NCI-H2171 (cell line): ENCODE results near the gene OPA1.

Experiments
- DNase-seq: peaks from one replicate; lab custom pipeline; 2025; lab: John Stamatoyannopoulos, UW

OPA1 gene

GRCh38 chr3:193648542-193649076 is 55.6 kb downstream of the OPA1 start:
- DNase-seq: no peak

- DNase-seq: no peak
Observed at GRCh38 chr3:193650585-193650984, 57.6 kb downstream of the OPA1 start.

GRCh38 chr3:193655831-193656433 is 62.9 kb downstream of the OPA1 start:
- DNase-seq: no peak

DNA sequence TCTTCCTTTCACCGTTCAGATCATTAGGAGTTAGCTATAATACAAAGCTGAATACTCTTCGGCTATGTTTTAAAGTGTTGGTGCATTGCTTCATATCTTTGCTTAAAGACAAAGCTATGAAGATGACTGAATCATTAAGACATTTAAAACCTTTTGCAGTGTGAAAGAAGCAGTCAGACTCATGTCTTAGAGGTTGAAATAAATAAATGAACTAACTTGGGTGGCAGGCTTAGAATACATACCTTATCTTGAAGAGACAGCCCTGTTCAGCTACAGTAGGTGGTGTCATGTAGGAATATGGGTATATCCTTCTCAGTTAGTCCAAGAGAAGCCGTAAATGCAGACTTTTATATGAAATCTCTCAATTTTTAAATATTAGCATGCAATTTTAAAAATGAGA is 63.4 kb downstream of the OPA1 start:
- DNase-seq: no peak

- DNase-seq: no peak
Observed at GRCh38 chr3:193656878-193657282, 63.9 kb downstream of the OPA1 start.

DNA sequence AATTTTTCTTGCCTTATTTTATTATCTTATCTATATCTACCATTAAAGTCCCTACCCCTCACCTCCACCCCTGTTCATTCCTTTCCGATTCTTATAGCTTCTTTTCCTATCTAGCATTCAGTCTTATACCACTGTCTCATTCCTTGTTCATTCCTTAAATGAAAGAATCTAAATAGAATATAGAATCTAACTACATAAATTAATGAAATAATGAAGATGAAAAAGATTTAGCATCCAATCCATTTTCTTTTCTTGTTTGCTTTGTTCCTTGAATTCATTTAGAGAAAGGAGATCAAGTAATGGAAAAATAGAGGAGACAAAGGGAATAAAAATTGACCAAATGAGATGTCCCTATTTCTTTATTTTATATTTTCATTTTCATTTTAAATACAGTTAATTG is 67.2 kb downstream of the OPA1 start:
- no peak for DNase-seq

DNA sequence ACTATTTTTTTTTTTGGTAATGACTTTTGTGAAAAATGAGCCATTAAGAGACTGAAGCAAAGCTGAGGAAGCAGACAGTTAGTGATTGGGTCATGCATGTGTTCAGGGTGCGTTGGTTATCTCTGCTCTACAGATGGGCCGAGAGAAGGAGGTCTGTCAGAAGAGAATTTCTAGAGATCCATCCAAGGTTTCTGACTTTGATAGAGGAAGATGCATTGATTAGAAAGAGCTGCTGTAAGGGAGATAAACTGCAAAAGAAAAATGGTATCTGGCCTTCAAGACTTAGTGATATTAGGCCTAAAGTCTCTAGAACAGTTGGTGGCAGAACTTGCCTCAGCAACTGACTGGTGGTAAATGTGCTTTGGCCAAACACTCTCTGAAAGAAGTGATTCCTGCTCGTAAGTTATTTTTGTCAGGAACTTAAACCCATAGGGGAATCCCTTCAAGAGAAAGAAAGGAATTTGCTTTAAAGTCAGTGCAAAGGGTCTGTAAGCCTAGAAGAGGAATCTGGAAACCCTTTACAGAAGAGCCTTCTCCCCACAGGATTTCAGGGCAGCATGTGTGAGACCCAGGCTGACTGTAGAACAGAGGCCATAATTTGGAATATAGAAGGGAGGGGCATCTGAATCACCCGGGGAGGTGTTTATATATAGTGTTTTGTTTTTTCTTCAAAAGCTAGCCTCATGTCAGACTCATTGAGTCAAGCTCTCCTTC is 67.8 kb downstream of the OPA1 start:
- DNase-seq: no peak

DNA sequence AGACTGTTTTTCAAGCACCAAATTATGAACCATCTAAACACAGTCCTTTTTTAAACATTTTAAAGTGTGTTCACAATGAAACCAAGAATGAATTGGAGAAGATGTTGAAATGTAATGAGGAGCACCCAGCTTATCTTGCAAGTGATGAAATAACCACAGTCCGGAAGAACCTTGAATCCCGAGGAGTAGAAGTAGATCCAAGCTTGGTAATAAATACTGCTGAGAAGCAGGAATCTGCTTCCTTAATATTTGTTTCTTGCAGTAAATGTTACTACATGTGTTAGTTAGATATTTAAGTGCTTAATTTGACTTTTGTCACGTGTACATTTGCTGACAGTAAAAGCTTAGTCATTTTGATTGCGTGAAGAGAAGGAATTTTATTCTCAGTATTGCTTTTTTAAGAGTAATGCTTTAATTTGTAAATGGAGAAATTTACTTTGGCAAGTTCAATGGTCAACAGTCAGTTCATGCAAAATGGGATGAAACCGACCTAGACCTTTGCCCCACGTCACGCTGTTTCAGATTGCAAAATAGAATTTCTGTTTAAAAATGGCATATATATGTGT is 69.8 kb downstream of the OPA1 start:
- DNase-seq: no peak

DNA sequence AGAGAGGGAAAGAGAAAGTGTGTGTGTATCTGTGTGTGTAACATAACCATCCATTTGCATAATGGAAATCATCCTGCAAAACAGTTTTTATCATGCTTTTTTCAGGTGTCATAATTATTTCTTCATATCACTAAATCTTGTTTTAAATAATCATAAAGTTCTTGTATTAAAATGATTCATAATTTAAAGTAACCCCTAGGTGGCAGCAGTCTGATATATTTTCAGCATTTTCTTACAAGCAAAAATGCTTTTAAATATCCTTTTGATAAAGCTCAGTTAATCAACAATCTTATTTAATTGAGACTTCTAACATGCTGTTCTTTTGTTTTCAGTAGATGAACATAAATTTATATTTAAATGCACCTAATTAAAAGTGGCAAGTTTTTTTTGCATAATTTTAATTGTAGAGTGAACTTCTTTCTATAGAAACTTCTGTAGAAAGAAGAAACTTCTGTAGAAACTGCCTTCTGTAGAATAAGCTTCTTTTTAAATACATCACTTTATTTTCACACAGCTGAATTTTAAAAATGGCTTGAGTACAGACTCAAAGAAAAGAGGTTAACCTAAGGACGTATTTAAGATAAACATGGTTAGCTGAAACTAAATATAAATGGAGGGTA is 72.5 kb downstream of the OPA1 start:
- peak; percentile 24 for DNase-seq

DNA sequence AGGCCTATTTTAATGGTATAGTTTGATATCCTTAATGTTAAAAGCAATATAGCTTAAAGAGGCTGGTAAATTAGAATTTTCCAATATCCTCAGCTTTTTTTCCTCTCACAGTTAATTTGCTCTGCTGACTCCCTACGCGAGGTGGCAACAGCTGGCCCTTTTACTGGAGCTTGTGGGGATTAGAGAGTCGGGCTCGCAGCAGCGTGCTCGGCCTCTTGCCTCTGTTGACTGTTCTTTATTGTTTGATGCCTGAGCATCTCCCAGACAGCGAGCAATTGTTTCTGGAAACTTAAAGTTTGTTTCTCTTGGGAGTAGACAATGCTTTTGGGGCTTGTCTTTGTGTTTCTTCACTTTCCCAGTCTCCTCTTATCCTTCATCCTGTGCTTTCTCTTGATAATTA is 80.8 kb downstream of the OPA1 start:
- DNase-seq: peak; percentile 42

DNA sequence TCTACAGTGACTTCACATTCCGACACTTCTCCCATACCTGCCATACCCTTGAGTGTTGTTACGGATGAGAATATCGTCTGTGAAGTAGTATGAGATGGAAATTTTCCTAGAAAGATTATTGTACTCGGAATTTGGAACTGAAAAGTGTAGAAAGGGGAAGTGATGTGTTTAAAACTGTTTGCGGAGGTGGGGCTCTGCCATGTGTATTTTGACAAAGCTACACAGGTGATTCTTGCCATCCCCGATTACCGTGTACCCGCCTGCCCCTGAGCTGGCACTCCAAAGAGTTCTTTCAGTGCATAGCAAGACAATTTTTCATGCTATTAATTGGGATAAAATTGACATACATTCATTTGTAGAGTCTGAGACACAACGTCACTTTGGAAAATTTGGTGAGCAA is 81.7 kb downstream of the OPA1 start:
- no peak for DNase-seq

GRCh38 chr3:193677734-193678133 is 84.7 kb downstream of the OPA1 start:
- no peak for DNase-seq

- no peak for DNase-seq
Observed at GRCh38 chr3:193680220-193680619, 87.2 kb downstream of the OPA1 start.

DNA sequence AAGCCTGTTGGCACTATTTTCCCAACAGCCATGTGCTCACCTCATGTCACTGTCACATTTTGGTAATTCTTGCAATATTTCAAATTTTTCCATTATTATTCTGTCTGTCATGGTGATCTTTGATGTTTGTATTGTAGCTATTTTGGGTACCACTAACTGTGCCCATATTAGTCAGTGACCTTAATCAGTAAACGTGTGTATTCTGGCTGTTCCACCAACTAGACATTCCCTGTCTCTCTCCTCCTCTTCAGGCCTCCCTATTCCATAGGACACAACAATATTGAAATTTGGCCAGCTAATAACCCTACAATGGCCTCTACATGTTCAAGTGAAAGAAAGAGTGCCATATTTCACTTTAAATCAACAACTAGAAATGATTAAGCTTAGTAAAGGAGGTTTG is 88.6 kb downstream of the OPA1 start:
- no peak for DNase-seq

- DNase-seq: no peak
Observed at GRCh38 chr3:193686665-193687483, 93.9 kb downstream of the OPA1 start.

DNA sequence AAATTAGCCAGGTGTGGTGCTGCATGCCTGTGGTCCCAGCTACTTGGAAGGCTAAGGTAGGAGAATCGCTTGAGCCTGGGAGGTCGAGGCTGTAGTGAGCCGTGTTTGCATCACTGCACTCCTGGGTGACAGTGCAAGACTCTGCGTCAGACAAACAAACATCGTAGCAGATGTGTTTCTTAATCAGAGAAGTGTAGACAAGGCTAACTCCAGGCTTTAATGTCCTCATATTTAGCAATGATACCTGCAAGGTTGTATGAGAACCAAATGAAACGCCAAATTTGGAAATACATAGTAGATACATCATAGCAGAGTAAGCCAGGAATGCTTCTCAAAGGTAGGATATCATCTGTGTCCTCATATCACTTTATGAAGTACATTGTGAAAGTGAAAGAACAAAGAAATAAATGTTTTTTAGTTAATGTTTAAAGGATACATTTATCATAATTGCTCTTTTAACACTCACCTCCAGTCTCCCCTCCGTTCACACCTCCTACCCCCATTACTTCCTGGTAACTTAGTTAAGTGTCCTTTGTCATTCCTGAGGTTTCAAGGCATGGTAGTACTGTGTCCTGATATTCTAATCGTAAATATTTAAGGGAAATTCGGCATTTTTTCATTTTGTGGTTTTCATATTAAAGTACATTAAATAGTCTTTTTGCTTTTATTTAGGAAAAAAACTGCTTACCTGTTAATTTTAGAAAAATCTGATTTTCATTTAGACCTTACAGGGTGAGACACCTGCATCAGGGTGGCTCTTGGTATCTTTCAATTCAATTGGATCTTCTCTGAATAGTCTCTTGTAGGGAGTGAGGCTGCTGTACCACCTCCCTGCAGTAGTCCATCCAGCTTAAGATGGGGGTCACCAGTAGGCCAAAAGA is 96.1 kb downstream of the OPA1 start:
- DNase-seq: no peak

DNA sequence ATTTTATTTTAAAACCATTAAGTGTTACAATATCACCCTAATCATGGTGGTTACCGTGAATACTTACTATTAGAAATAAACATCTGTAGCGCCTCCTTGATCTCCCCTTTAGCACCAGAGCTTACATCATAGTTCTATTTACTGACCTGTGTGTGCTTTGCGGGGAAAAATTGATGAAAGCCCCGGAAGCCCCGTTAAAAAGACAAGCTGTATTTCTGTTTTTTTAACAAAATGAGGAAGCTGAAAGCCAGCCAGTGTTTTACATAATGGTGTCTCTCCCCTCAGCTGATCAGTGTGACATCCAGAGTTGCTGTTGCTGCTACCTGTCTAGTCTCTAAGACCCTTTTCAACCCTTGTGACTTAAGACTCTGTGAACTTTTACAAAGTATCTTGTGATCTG is 100.8 kb downstream of the OPA1 start:
- DNase-seq: no peak

- DNase-seq: no peak
Observed at GRCh38 chr3:193701953-193702635, 109.1 kb downstream of the OPA1 start.

- no peak for DNase-seq
Observed at GRCh38 chr3:193702967-193703366, 110.0 kb downstream of the OPA1 start.

- no peak for DNase-seq
Observed at GRCh38 chr3:193704431-193704830, 111.4 kb downstream of the OPA1 start.
